ENCODE data around the gene GPRIN3. TPM values are rescaled to one million over a fixed set of nuclear protein-coding genes. Genes with fewer than 3 reads are reported as not detected.

The GPRIN3 gene
- total RNA-seq, 1 experiment from 2014 or later = 0.39 TPM

GRCh38 chr4:89288430-89288829 lies 19.2 kb downstream of the GPRIN3 start (continued):
- TF ChIP-seq, protein P1, sequence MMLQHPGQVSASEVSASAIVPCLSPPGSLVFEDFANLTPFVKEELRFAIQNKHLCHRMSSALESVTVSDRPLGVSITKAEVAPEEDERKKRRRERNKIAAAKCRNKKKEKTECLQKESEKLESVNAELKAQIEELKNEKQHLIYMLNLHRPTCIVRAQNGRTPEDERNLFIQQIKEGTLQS (IDR thresholded peaks at IDR 0.05) = no peak
- no peak for TF ChIP-seq ZFX (IDR thresholded peaks at IDR 0.05)
- TF ChIP-seq FOSL1 (IDR thresholded peaks at IDR 0.05; ENCODE audit: low read depth) = no peak
- TF ChIP-seq ZNF274 (IDR thresholded peaks at IDR 0.05; ENCODE audit: low read depth, low read length) = no peak
- no peak for TF ChIP-seq SP1 (IDR thresholded peaks at IDR 0.05; ENCODE audit: low read depth)
- TF ChIP-seq REST (IDR thresholded peaks at IDR 0.05; ENCODE audit: low read depth) = no peak

GRCh38 chr4:89287945-89288344 lies 19.7 kb downstream of the GPRIN3 start:
- ChIA-PET POLR2A (interaction anchor here (0.7 kb wide), 1 partner anchor 9 kb away, joined by 3 read pairs; no protein-coding TSS in a partner anchor), CTCF (no interaction called here), RAD21 (ENCODE audit: low non-redundant PET in 1 of 2, low total read pairs in 2 of 2, uncharacterized antibody in 2 of 2, unreplicated experiment in 2 of 2) (no interaction called here)
- no peak overlapping the region for H2AFZ ChIP-seq (ENCODE audit: low read depth, low read length, poor library complexity, severe bottlenecking)
- H3K36me3 ChIP-seq (ENCODE audit: control insufficient read depth in 1 of 2, insufficient read depth in 2 of 2, low read length in 2 of 2) = no peaks in the 10 kb centered on the region
- H3K27me3 ChIP-seq (ENCODE audit: insufficient read depth, low read length) = no peaks in the 10 kb centered on the region
- no peak overlapping the region for H3K27ac ChIP-seq (ENCODE audit: low read depth, low read length)
- no peak for ATAC-seq
- no peaks in the 10 kb centered on the region for H3K9me3 ChIP-seq (ENCODE audit: control insufficient read depth in 1 of 2, insufficient read depth in 1 of 2, low read depth in 1 of 2, low read length in 2 of 2)
- DNase-seq (ENCODE audit: low read depth, low spot score) = no peak
- no TSS peak for BruUV-seq (replicated peaks)
- no peaks in the 10 kb centered on the region for H3K9me2 ChIP-seq (ENCODE audit: insufficient read depth)
- H3K9ac ChIP-seq (ENCODE audit: low read length) = no peak overlapping the region
- H4K20me1 ChIP-seq (ENCODE audit: insufficient read depth) = no peaks in the 10 kb centered on the region
- intact Hi-C loops (cut with micrococcal nuclease) = no loop called here
- peaks cover 0 to 6% of the 10 kb centered on the region in 2 experiments; a peak in 2 of 4 replicates for H3K4me1 ChIP-seq (ENCODE audit: control insufficient read depth in 1 of 2, insufficient read depth in 2 of 2, low read length in 2 of 2)
- no peak for TF ChIP-seq EGR1 (IDR thresholded peaks at IDR 0.05; ENCODE audit: low read depth)
- no peak for TF ChIP-seq SP1 (IDR thresholded peaks at IDR 0.05; ENCODE audit: low read depth)
- no peak for TF ChIP-seq POLR2AphosphoS5 (IDR thresholded peaks at IDR 0.05; ENCODE audit: low read depth, low read length)
- TF ChIP-seq SIN3A (IDR thresholded peaks at IDR 0.05; ENCODE audit: low read depth) = no peak
- no peak for TF ChIP-seq REST (IDR thresholded peaks at IDR 0.05; ENCODE audit: low read depth)
- no peak for TF ChIP-seq JUND (IDR thresholded peaks at IDR 0.05)
- TF ChIP-seq CEBPB (IDR thresholded peaks at IDR 0.05; ENCODE audit: low read depth) = no peak
- TF ChIP-seq TCF7L2 (IDR thresholded peaks at IDR 0.05; ENCODE audit: borderline replicate concordance, extremely low read depth, insufficient read depth, insufficient read length) = no peak
- TF ChIP-seq POLR2A (IDR thresholded peaks at IDR 0.05; ENCODE audit: borderline replicate concordance, extremely low read depth, insufficient read depth, insufficient read length) = no peak
- TF ChIP-seq MAX (IDR thresholded peaks at IDR 0.05) = no peak
- no peak for TF ChIP-seq YY1 (IDR thresholded peaks at IDR 0.05; ENCODE audit: extremely low read depth, insufficient replicate concordance, low read depth, low read length)
- no peak for TF ChIP-seq ZFX (IDR thresholded peaks at IDR 0.05)
- H3K79me2 ChIP-seq (ENCODE audit: insufficient read depth, low read length) = no peaks in the 10 kb centered on the region
- no peak overlapping the region for H3K4me2 ChIP-seq (ENCODE audit: low read length)
- no peak overlapping the region for H3K4me3 ChIP-seq (replicated peaks in 1 of 2; ENCODE audit: low read depth in 1 of 2, low read length in 2 of 2)

Data from HCT116 (cell line).